NCI-H187 treated with DMSO at 0.1 percent for 48 hours (cell line): Measurements from ENCODE around the gene IFT74.
A peak's percentile ranks its signal among the peaks of the same experiment; 100 is the strongest.

ENCODE experiments used
- DNase-seq: peaks from one replicate; lab custom pipeline; 2025; lab: John Stamatoyannopoulos, UW

IFT74 gene

GRCh38 chr9:26955921-26956859, at the start of gene IFT74:
TSS of gene IFT74 (plus strand) at chr9:26956412. CDS start at chr9:26961968, 5,556 bp downstream.
- DNase-seq: peak; percentile 64

DNA sequence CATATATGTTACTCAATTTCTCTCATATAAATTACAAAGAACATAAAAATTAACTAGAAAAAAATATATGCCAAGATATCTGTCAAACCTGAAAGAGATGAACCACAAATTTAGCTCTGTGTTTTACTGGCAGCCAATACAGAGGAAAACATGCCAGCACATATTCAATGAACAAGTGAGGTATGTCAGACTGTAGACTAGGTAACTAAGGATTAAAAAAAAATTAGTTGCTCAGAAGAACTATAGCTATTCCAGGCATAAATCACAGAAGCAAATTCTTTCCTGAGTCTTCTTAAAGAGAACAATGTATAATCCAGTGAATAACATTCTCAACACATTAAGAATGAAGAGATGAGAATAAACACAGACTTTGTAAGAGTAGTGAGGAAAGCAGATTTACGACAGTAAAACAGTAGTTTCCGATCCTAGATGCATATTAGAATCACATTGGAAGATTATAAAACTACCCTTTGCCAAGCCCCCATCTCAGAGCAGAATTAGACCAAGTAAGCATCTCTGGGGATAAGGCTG, 43.0 kb upstream of the IFT74 start:
- DNase-seq: no peak

DNA sequence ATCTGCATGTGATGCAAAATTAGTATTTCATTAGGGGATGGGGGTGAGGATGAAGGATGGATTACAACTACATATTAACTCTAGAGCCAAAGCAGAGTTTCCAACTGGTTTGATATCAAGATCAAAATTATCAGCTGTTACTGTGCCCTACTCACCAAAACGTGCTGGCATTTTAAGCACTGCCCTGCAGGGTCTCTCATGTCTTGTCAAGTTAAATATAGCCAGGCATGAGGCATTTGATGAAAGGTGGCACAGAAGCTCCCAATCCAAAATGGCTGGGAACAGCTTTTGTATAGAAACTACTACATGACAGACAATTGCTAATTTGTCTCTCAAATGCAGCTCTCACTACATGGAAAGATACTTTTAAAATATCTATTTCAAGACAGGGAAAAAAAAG, 36.5 kb upstream of the IFT74 start:
- no peak for DNase-seq

DNA sequence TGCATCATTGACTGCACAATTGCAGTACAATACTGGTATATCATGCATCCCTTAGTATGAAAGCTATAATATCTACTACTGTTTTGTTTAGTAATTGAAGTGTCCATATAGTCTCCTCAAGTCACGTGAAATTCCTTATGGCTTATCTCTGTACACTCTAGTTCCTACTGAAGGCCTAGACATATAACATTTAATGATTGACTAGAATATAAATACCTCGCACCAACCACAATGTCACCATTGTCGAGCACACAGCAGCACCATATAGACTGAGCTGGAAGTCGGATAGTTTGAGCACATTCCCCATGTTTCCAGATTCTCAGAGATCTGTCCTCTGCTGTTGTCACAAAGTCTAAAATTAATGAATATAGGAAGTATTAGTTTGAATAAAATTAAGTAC, 30.6 kb upstream of the IFT74 start:
- DNase-seq: no peak

- DNase-seq: no peak
Measured at GRCh38 chr9:26928902-26929495, 27.2 kb upstream of the IFT74 start.

GRCh38 chr9:26935847-26936246, 20.4 kb upstream of the IFT74 start:
- no peak for DNase-seq

GRCh38 chr9:26937816-26938371, 18.3 kb upstream of the IFT74 start:
- DNase-seq: no peak

DNA sequence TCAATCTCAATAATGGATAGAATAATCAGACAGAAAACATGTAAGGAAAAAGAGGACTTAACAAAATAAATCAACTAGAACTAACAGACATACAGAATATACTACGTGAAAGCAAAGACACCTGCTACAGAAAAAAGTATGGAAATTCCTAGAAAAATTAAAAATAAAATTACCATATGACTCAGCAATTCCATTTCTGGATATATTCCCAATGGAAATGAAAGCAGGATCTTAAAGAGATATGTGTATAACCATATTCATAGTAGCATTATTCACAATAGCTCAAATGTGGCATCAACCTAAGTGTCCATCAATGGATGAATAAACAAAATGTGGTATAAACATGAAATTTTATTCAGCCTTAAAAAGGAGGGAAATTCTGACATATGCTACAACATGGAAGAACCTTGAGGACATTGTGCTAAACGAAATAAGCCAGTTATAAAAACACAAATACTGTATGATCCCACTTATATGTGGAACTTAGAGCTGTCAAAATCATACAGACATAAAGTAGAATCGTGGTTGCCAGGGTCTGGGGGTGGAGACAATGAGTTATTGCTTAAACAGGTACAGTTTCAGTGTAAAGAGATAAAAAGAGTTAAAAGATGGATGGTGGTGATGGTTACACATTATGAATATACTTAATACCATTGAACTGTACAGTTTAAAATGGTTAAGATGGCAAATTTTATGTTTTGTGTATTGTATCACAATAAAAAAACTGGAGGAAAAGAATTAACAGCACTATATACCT, 16.1 kb upstream of the IFT74 start:
- no peak for DNase-seq

DNA sequence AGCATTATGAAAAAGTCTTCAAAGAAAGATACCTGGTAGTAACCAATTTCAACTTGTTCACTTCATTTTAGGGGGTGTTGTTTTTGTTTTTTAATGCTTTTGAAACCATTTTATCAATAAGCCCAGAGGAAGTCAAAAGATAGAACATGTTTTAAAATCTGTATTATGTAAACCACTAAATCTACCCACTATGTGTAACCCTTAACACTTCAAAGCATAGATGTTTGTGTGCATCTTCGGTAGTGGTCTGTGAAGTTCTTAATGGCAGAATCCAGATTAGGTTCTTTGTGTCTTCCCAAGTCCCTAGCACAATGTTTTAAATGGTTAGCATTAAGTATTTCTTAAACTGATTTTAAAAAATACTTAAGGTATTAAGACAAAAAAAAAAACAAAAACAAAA, 15.4 kb upstream of the IFT74 start:
- no peak for DNase-seq

DNA sequence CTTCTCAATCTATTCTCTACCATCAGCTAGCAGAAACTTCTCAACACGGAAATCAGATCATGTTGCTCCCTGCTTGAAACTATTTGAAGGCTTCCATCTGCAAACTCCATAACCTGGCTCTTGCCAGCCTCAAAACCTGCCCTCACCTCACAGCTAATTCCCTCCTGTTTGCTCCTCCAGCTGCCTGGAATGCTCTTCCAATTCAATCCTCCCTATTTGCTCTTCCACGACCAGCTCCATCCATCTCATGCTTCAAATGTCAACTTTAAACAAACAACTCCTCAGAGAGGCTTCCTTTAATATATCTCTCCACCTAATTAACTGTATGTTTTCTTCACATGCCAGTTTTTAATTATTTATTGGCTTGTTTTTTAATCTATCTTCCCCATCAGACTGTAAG, 10.6 kb upstream of the IFT74 start:
- no peak for DNase-seq

- DNase-seq: peak; percentile 36
Measured at GRCh38 chr9:26946753-26947727, 9.2 kb upstream of the IFT74 start, which contains the start of gene PLAA. TSS of gene PLAA (minus strand) at chr9:26947242. CDS start at chr9:26947045, 197 bp downstream.

- no peak for DNase-seq
Measured at GRCh38 chr9:26947736-26948135, 8.5 kb upstream of the IFT74 start.

- DNase-seq: no peak
Measured at GRCh38 chr9:26949637-26950069, 6.6 kb upstream of the IFT74 start.

DNA sequence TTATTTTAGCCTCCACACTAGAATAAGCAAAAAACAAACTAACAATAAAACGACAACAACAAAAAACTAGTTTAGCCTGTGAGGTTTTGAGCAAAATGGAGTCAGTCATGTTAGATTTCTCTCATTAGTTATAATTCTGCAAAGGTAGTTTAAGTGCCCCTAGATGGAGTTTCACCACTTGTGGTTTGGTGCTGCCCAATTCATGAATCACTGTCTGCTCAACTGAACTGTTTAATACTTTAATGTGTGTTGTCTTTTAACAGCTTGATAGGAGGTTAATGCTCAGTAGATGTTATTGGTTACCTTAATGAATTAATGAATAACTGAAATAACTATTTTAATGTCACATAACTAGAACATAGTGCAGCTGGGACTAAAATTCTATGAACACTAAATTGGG, 5.7 kb upstream of the IFT74 start:
- DNase-seq: no peak

DNA sequence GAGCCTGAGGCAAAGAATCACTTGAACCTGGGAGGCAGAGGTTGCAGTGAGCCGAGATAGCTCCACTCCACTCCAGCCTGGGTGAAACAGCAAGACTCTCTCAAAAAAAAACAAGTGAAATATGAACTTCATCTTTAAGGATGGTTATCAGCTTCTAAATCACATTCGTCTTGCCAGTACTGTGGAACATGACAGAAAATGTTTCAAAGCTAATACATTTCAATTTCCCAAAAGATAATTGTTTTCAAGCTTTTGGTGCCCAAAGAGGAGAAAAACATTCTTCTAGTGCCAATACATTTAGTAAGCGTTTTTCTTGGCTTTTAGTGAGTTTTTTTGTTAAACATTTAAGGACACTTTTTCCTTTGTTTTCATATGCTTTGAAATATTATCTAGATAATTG, 4.4 kb upstream of the IFT74 start:
- no peak for DNase-seq

DNA sequence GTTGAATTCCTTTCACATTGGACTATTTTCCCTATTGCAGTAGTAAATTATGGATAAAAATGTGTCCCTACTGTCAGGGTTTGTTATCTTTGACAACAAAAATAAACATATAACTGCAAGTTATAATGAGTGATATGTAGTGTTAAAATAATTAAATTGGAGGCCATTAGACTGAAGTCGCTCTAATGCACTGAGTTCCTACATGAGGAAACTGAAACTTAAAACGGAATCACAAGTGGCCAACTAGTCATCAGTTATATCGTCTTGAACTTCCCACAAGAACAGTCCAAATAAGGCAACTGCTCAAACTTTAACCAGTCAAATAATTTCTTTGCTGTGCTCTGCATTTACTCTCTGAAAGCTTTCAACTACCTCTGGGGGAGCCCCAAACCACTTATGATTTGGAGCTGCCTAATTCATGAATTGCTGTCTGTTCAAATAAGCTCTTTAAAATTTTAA, 2.1 kb upstream of the IFT74 start:
- no peak for DNase-seq

DNA sequence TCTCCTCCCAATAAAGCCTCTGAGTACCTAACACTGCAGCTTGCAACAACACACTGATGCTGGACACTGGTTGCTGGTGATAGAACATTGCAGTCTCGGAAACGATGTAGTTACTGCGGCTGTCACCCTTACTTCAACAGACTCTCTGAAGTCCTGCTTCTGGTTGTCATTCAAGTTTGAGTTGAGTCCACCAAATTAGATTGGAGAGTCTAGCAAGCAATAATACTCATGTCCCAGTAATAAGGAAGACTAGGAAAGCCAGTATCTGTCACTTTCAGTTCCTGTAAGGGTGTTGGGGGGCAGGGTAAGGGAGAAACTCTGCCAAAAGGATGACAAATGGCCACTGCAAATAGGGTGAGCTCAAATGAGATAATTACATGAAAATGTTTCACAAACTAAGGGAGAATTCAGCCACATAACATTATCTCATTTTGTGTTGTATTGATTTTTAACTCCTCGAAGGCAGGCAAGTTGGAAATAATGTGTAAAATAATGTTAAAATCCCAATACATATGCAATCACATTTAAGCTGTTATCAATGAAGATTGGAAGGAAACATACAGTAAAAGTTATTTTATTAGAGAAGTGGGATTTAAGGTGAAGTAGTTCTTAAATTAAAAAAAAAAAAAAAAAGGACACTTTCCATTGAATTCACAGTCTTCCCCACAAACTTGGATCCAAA, 849 bp upstream of the IFT74 start:
- no peak for DNase-seq

DNA sequence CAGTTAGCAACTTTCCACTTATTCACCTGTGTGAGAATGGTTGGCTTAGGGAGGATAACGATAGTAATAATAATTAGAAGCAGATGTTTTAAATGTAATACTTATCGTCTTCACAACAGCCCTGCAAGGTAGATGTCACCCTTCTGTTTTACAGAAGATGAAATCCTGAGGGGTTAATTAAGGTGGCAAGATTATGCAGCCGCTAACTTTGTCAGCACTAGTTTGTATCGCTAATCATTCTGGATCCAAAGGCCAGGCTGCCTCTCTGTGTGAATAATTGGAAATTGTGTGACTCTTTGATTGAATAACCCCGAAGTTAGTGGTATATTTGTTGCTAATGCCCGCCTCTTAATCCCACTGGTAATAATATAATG, 635 bp downstream of the IFT74 start:
- no peak for DNase-seq

DNA sequence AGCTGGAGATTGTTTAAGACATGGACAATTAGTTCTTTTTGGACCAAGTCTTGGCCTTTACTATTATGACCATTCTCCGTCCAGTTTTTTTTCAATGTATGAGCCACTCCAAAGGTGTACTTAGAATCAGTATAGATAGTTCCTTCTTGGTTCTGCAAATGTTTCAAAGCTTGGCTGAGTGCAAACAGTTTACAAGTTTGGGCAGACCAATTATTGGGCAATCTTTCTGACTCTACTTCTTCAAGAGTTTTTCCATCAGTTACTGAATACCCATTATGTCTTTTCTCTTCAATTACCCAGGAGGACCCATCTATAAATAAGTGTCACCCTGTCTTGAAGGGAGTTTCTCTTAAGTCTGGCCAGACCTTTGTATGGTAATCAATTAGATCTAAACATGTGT, 15.5 kb downstream of the IFT74 start:
- DNase-seq: no peak

DNA sequence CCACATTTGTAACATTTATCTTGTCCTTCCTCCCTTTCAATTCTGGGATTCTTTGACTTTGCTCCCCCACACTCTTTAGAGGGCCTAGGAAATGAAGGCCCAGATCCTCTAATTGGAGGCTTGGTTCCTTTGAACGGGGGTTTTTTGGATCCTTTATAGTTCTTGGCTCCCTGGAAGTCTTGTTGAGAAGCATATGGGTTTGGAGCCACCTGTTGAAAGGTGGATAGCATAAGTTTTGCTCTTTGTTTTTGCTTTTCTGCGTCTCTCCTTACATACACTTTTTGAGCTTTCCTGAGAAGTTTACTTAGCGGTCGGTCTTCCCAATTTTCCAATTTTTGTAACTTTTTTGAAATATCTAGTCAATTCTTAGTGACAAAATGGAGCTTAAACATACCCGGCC, 17.8 kb downstream of the IFT74 start:
- no peak for DNase-seq
